ENCODE measurements around the gene KCNQ1.

DNA sequence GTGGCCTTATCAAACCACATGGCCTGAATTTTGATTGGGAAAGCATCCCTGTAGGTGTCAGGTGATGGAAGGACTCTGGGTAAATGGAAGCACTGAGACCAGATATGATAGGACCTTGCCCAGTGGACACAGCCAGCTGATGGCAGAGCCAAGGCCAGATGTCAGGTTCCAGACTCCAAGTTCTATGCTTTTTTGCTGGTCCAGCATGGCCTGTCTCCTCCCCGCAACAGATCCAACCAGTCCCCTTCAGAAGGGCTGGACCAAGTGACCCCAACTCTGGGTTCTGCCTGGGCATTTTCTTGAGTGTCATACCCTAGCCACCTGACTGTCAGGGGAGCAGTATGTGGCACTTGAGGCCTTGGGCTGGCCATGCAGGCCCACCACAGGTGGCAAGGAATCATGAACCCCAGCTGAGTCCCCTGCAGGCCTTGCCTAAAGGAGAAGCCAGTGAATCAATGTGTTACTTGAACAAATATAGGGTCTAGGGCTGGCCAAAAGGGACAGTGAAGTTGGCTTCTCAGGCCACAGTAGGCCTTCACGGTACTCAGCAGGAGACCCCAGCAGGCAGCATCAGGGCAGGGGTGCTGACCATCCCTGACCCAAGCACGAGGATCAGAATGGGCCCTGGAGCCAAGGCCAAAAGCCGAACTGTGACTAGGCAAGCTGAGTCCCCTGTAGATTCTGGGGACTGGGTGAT, 227.9 kb downstream of the KCNQ1 start:
- TF ChIP-seq POLR2A (IDR thresholded peaks at IDR 0.05): no peak
- TF ChIP-seq, protein P1, sequence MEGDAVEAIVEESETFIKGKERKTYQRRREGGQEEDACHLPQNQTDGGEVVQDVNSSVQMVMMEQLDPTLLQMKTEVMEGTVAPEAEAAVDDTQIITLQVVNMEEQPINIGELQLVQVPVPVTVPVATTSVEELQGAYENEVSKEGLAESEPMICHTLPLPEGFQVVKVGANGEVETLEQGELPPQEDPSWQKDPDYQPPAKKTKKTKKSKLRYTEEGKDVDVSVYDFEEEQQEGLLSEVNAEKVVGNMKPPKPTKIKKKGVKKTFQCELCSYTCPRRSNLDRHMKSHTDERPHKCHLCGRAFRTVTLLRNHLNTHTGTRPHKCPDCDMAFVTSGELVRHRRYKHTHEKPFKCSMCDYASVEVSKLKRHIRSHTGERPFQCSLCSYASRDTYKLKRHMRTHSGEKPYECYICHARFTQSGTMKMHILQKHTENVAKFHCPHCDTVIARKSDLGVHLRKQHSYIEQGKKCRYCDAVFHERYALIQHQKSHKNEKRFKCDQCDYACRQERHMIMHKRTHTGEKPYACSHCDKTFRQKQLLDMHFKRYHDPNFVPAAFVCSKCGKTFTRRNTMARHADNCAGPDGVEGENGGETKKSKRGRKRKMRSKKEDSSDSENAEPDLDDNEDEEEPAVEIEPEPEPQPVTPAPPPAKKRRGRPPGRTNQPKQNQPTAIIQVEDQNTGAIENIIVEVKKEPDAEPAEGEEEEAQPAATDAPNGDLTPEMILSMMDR (IDR thresholded peaks at IDR 0.05): no peak
- no peak for TF ChIP-seq POLR2AphosphoS5 (IDR thresholded peaks at IDR 0.05)
